Stimulated activated CD4-positive, alpha-beta T cell treated with anti-CD3 and anti-CD28 coated beads, Interleukin-1b, Interleukin-23, amount 100 ng/mL, for 1 hour (primary cell): Measurements from ENCODE around the gene CYP1A1.
"Not testable (repeated sequence)": the region's sequence is repeated elsewhere in the genome, so short reads cannot be mapped to it uniquely, and the experiment has no call there.

Experiments used
- DNase-seq, 2 donors: peaks; one replicate each; pipeline ENCODE4 v3.0.0-alpha.2; 2020; ENCODE audit warnings: low read depth in 2 of 2

The CYP1A1 gene

DNA sequence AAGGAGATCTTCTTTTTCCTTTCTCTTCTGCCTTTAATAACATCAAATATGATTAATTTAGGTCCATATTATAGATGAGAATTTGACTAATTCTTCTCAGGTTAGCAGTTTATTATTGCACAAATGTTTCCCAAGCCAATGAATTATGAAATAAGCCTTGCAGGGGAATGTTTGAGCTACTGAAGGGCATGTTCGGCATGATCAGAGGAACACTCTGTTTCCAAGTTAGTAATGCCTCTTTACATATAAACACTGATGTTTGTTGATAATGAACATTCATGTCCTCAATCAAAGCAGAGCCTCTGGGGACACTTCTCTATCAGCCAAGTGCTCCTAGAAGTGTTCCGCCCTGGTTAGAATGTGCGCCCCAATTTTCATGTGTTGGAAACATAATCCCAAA, 10.0 kb upstream of the CYP1A1 start:
- no peak for DNase-seq

DNA sequence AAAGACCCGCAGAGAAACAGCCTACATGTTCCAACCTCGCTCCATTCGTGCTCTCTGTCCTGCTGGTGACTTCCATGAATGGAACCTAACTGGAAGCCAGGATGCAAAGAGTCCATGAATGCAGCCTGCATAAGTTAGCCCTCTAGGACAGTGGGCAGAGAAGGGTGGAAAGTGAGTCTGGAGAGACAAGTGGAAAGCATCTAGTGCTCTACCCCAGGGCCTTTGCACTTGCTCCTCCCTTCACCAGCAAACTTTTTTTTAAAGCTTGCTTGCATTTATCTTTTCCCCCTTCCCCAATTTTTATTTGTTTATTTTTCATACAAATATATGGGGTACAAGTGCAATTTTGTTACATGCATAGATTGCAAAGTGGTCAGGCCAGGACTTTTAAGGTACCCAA, 7.9 kb upstream of the CYP1A1 start:
- DNase-seq: no peak

DNA sequence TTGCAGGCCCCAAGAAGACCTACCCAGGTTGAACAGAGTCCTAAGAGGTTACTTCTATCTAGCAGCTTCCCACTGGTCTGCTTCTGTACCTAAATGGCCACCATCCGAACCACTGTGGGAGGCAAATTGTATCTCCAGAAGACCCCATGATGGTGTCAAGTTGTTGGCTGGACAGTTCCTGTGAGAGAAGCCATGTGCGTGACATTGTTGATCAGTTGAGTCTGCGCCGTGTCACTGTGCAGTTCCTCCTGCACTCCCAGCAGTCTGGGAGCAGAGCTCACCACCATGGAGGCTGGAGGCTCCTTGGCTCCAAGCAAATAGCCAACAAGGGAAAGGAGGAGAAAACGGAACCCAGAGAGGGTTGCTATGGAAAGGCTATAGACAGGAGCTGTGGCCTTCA, 7.5 kb upstream of the CYP1A1 start:
- no peak for DNase-seq

DNA sequence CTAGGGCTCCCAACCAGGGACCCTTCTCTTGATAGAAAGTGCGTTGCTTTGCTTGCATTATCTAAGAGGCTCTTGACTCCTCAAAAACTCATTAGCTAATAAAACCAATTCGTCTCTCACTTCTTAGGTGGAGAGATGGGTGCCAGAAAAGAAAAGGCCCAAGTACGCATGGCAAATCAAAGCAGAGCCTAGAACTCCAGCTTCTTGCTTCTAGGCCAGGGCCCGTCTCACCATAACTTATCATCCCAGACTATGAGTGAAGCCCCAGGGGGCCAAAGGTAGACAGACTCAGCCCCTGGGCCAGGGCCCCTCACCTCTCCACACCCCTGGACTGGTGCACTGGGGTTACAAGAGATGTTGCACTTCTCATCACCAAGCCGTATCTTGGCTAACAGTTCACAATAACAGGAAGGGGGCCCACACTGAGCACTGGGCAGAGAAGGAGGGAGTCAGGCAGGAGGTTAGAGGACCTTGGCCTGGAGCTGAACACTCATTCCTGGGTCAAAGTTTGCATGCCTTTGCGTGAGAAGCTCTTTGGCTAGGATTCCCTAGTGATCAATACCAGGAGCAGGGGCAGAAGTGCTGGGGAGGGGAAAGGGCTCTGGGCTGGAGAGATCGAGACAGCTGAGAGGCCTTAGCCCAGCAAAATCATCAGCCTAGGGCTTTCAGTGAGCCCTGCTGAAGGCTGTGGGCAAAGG, 5.4 kb upstream of the CYP1A1 start:
- no peak for DNase-seq

DNA sequence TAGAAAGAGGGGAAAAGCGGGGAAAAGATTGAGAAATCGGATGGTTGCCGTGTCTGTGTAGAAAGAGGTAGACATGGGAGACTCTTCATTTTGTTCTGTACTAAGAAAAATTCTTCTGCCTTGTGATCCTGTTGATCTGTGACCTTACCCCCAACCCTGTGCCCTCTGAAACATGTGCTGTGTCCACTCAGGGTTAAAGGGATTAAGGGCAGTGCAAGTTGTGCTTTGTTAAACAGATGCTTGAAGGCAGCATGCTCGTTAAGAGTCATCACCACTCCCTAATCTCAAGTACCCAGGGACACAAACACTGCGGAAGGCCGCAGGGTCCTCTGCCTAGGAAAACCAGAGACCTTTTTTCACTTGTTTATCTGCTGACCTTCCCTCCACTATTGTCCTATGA, 4.0 kb upstream of the CYP1A1 start:
- not testable (repeated sequence) for DNase-seq

DNA sequence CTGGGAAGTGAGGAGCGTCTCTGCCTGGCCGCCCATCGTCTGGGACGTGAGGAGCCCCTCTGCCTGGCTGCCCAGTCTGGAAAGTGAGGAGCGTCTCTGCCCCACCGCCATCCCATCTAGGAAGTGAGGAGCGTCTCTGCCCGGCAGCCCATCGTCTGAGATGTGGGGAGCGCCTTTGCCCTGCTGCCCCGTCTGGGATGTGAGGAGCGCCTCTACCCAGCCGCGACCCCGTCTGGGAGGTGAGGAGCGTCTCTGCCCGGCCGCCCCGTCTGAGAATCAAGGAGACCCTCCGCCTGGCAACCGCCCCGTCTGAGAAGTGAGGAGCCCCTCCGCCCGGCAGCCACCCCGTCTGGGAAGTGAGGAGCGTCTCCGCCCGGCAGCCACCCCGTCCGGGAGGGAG, 3.4 kb upstream of the CYP1A1 start:
- DNase-seq: not testable (repeated sequence)

DNA sequence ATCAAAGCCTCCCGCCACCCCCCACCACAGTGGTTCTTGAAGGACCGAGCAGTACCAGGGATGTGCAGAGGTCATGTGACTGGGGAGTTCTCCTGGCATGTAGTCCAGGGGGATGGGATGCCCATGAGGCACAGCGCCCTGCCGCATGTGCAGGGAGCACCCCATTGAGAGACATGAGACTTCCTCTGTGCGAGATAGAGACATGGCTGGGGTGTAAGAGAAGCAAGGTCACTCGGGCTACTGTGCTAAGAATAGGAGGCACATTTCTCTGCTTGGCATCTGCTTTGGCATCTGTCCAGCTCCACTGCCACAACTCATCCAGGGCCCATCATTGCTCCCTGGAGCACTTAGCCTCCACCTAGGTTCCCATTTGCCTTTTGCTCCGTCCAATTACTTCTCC, 2.4 kb upstream of the CYP1A1 start:
- DNase-seq: no peak

DNA sequence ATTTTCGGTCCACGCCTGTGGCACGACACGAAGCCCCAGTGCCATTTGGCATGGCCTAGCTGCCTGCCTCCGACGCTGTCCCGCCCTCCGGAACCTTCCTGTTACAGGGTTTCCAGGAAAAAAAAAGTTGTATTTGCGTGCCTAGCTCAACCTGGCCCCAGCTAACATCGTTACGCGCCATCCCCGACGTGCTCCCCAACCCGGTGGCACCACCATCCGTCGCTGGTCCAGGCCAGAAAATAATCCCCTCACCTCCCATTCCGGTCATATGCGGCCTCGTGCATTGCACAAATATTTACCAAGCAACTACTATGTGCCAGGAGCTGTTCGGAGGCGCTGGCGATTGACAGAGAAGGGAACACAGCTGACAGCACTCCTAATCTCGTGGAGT, 1.4 kb upstream of the CYP1A1 start:
- no peak for DNase-seq

DNA sequence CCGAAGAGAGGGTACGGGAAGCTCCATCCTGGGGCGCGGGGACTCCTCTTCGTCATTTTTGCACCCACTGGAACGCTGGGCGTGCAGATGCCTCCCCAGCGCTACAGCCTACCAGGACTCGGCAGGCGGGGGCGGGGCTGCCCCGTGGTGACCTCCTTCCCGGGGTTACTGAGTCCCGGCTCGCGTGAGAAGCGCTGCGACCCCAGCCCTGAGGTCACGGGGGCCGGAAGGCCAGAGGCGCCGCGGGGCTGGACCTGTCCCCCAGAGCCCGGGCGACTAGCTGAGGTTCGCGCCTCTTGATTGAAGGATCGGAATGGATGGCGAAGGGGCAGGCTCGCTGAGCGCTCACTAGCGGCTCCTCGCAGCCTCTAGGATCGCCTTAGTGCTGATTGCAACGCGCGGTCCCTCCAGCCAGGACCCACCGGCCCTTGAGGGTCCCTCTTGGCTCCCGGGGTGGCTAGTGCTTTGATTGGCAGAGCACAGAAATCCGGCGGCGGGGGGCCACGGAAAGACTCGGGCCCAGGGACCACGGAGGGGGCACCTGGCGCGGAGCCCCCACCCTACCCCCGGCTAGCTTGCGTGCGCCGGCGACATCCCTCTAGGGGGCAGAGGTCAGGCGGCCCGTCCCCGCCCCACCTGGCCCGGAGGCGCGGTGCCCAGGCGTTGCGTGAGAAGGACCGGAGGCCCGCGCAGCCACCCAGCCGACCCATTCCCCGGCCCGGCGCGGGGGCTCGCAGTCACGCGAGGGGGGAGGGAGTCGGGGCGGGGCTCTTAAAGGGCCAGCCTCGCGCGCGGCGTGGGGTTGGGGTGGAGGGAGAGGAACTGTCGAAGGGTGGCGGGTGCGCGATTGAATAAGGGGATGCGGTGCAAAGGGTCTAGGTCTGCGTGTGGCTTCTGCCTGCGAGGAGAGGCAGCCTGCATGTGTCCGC, 781 bp upstream of the CYP1A1 start:
- DNase-seq: peak in 1 of 2 donors; percentile 30

DNA sequence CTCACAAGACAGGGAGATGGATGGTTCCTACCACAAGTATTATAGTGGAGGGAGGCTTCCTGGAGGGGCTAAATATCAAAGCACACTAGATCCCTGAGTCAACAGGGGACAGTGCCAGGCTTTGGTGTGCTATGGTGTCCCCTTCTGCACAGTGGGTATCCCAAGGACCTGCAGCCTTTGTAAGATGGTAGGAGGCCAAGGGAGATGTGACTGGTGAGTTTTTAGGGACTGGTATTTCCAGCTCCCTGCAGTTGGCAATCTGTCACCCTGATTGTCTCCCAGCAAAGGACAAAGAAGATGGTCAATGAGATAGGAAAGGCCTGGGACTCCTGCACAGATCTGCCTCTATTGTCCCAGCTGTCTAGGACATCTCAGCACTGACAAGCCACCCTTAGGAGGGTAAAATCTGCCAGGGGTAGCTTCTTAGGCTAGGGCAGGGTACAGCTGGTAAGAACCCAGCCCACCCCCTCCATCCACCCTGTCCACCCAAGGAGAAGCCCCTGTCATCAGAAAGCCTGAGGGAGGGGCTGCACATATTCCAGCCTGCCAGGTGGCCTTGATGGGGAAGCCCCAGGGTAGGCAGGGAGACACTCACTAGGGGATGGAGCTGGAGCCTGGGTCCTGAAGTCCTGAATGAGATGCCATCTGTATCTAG, 631 bp downstream of the CYP1A1 start:
- no peak for DNase-seq

DNA sequence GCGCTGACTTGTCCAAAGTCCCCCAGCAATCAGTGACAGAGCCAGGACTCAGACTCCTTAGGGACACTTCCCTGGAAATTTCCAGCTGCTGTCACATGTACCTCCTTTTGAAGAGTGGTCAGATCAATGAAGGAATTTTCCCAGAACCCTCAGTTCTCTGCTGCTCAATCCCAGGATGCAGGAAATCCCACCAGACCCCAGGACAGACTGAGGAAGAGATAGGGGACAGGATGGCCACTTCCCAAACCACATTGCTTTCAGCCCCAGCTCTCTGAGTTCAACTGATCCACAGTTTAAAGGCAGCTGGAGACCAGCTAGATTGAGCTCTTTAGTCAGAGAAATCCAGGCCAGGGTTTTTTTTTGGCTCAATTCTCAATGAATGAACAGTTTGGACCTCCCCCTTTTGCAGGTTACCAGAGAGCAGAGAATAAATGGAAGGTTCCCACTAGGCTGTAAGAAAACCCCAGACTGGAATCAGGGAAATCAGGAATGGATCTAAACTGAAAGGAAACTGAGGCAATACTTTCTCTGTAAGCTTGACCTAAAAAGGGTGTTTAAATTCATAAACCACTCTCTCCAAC, 1.5 kb downstream of the CYP1A1 start:
- no peak for DNase-seq

DNA sequence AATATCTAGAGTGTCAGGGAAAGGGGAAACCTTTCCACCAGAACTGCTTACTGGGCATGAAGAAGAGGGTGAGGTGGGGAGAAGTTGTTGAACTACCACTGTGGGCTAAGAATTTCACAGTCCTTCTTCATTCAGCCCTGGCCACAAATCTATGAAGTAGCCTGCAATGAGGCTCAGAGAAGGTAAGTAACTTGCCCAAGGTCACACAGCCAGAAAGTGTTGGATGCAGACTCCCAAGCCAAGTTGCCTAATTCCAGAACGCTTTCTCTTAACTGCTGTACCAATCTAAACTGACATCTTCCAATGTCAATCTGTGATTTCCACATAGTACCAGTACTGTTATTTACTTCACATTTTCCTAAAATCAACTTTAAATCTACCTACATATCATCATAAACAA, 2.1 kb downstream of the CYP1A1 start:
- no peak for DNase-seq

DNA sequence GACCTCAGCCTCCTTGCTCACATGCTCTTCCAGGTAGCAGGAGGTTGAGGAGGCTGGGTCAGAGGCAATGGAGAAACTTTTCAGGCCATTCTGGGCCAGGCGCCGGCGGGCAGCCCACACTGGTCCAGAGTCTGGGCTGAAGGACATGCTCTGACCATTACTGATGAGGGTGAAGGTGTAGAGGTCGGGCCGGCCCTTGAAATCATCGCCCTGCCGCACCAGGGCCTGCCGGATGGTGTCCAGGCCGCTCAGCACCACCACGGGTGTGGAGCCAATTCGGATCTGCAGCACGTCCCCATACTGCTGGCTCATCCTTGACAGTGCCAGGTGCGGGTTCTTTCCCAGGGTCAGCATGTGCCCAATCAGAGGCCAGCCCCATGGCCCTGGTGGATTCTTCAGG, 2.7 kb downstream of the CYP1A1 start:
- no peak for DNase-seq

DNA sequence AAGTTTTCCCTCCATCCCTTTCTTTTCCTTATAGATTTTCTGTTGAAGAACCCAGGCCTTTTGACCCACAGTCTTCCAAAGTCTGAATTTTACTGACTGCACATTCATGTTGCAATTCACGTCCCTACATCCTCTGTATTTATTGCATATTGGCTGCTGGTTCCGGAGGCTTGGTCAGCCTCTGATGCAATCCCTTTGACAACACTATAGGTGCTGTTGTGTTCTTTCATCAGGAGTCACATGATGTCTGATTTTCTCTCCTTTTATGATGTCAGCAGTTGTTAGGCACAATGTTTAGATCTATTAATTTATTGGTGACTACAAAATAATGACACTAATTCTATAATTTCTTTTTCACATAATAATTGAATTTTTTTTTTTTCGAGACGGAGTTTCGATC, 8.7 kb downstream of the CYP1A1 start:
- no peak for DNase-seq

DNA sequence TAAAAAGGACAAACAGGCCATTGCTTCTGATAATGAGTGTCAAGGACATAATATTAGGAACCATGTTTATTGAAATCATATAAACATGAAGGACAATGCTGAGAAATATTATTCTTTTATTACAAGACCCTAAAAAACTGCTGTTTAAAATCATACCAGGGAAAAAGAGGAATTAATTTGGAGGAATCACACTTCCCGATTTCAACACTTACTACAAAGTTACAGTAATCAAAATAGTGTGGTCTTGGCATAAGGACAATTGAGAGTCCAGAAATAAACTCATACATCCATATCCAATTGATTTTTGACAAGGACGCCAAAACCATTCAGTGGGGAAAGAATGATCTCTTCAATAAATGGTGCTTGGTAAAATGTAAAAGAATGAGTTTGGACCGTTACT, 13.0 kb downstream of the CYP1A1 start:
- no peak for DNase-seq

DNA sequence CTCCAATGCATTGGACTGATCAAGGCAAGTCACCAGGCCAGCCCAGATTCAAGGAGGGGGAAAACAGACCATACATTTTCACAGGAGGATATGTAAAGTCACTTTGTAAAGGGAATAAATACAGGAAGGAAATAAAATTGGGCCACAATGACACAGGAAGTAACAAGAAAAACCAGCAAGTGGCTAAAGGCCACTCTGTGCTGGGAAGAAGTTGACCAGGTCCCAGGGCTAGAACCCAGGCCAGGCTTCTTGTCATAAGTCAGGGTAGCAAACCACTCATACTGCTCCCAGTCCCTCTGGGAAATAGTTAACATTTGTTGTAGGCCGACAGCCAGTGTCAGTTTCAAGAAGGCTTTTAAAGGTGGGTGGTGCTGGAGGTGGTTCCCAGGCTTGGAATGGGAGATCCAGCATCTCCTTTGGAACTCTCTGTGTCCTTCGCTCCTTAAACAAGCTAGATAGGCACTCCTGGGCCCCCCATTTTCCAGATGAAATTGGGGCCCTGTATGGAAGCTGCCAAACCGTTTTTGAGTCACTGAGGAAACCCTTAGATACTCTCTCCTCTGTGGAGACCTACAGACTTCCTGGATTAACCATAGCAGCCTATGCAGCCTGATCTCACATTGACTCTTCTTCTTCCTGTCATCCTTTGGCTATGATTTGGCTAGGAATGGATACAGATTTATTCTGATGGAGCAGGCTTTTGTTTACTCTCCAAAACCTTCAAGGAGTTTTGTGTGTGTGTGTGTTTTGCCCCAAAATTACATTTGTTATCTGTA, 14.8 kb downstream of the CYP1A1 start:
- DNase-seq: no peak

DNA sequence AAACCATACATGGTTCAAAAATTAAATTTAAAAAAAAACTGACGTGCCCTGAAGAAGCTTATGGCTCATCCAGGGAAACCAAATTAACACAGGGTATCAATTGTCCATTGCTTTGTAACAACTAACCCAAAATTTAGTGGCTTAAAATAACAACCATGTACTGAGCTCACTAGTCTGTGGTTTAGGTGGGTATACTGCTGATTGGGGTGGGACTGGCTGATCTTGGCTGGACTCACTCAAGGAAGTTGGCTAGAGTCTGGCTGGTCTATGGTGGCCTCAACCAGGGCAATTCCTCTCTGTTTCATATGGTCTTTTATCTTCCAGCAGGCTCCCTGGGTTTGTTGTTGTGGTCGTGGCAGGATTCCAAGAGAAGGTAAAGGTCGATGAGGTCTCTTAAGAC, 15.4 kb downstream of the CYP1A1 start:
- no peak for DNase-seq

DNA sequence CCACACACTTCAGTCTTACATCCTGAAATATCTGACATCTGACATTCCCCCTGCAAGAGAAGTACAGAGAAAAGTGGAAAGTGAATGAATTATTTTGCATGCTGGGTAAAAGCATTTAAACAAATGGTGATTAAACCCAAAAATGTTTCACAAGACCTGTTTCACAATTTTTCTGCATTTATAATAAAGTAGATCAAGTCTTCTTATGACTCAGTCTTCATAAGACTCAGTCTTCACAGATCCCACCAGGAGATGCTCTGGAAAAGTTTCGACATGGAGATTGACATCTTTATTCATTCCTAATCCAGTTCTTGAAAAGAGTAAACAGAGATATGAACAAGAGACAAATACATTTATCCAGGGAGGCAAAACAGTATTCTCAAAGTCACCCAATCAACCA, 16.3 kb downstream of the CYP1A1 start:
- DNase-seq: no peak

DNA sequence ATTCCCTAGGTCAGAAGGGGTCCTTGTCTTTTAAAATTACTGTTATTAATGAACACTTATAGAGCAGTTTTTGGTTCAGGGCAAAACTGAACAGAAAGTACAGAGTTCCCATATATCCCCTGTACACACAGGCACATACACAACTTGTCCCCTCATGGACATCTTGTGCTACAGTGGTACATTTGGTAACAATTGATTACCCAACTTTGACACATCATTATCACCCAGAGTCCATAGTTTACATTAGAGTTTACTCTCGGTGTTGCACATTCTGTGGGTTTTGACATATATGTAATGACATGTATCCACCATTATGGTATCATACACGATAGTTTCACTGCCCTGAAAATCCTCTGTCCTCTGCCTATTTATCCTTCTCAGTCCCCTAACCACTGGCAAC, 28.5 kb downstream of the CYP1A1 start:
- no peak for DNase-seq

DNA sequence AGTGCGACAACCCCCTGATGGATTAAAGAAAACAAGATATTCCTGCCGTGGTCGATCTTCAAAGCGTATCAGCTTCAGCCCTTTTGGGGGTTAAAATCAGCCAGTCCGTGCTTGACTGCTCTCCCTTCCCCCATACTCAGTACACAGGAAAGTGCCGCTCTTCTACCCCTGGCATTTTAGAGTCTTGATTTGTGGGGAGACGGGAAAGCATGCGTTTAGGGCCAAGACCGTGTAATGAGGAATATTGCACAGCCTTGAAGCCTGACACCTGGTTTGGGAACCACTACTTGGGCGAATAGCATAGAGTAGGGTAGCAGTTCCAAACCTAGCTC, 29.0 kb downstream of the CYP1A1 start:
- no peak for DNase-seq

DNA sequence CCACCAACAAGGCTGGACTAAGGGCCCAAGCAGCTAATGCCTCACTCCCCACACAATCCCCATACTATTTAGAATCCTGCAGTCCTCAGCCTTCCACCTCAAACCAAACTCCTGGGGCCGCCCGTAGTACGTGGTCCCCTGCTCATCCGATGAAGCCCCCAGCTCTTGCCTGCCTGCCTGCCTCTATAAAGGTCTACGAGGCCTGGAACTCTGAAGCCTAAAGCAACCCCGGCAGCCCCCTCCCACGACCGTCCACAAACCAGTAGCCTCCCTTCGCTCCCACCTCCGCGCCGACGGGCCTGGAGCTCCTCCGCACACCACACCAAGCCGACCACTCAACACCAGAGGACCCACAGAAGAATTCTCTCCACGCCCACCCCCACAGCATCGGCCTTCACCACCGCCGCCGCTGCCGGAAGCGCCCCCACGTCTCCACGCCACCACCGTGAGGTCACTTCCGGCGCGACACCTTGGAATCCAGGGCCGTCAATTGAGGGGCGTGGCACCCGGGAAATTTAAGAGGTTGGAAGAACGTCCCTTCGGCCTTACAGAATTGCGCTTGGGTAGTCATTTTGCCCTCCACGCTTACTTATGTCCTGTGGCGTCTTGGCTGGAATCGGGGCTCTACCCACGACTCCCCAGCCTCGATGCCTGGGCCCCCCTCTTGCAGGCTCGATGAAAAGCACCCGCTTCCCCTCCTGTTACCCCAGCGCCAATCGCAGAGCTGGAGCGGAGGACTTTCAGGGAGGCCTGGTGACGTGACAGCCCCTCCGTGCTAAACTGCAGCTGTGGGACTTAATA, 29.5 kb downstream of the CYP1A1 start, which contains the start of gene EDC3:
EDC3 (minus strand) TSS at position 428 of the 801 bp plus-strand sequence. CDS start 20,900 bp downstream, outside the sequence.
- peak; percentile 46 to 74 for DNase-seq
